SK-N-SH (cell line): Measurements from ENCODE around the gene MAP7. TPM values are rescaled to one million over a fixed set of nuclear protein-coding genes. Genes with fewer than 3 reads are reported as not detected.

Experiments used
- CTCF ChIA-PET: fragments of 300-600, 350-600 bp; formaldehyde crosslinking; extraction: SDS; loops from one replicate; lab custom pipeline; 2021; lab: Yijun Ruan, JAX
- POLR2A ChIA-PET: fragments of 350-600 bp; sonication (Branson Sonifier 250); formaldehyde crosslinking; extraction: SDS; loops from one replicate; lab custom pipeline; 2020; ENCODE audit warnings: antibody characterized with exemption, inconsistent platforms; lab: Yijun Ruan, JAX
- DNase-seq: peaks from one replicate; pipeline ENCODE4 v3.0.0; 2012
- H2AFZ ChIP-seq: fragments of 200-600 bp; sonication (generic); 2 replicates; pipeline ENCODE4 v1.8.1; 2016; ENCODE audit warnings: antibody characterized with exemption, mild to moderate bottlenecking, low read depth
- H3F3A ChIP-seq: fragments of 200-600 bp; sonication (generic); replicated peaks from 2 replicates; pipeline ENCODE3; 2016; ENCODE audit warnings: antibody characterized with exemption, mild to moderate bottlenecking; ENCODE audit not compliant: insufficient read depth
- H3K27ac ChIP-seq, 2 experiments: fragments of 200-500 bp in 1 of 2; fragments of 200-600 bp in 1 of 2; sonication (Bioruptor generic) in 1 of 2; sonication (generic), shearing (Covaris generic) in 1 of 2; 2 replicates each; pipeline versions ENCODE4 v1.5.1 to v1.6.1; 2014 to 2016; ENCODE audit warnings: low read depth in 2 of 2, inconsistent platforms in 1 of 2, low read length in 1 of 2, mild to moderate bottlenecking in 1 of 2, mixed read lengths in 1 of 2
- H3K27me3 ChIP-seq: fragments of 200-600 bp; sonication (generic), shearing (Covaris generic); 2 replicates; pipeline ENCODE4 v1.6.1; 2016; ENCODE audit warnings: mixed run types; ENCODE audit not compliant: insufficient read depth
- H3K36me3 ChIP-seq, 2 experiments: fragments of 200-500 bp in 1 of 2; fragments of 200-600 bp in 1 of 2; sonication (Bioruptor generic) in 1 of 2; sonication (generic) in 1 of 2; replicated peaks in 1 of 2; 2 replicates each; pipeline versions ENCODE3 to v1.5.1; 2014 to 2016; ENCODE audit warnings: low read length in 1 of 2, mild to moderate bottlenecking in 1 of 2; ENCODE audit not compliant: insufficient read depth in 2 of 2, control insufficient read depth in 1 of 2
- H3K4me1 ChIP-seq, 2 experiments: fragments of 200-500 bp in 1 of 2; fragments of 200-600 bp in 1 of 2; sonication (Bioruptor generic) in 1 of 2; sonication (generic), shearing (Covaris generic) in 1 of 2; 2 replicates each; pipeline versions ENCODE4 v1.5.1 to v1.6.1; 2014 to 2016; ENCODE audit warnings: low read depth in 1 of 2, low read length in 1 of 2, mixed run types in 1 of 2; ENCODE audit not compliant: insufficient read depth in 2 of 2, control insufficient read depth in 1 of 2
- H3K4me2 ChIP-seq: fragments of 200-600 bp; sonication (generic), shearing (Covaris generic); 2 replicates; pipeline ENCODE4 v1.6.1; 2017; ENCODE audit warnings: mixed run types
- H3K4me3 ChIP-seq, 2 experiments: fragments of 200-500 bp in 1 of 2; fragments of 200-600 bp in 1 of 2; sonication (Bioruptor generic) in 1 of 2; sonication (generic), shearing (Covaris generic) in 1 of 2; 2 replicates each; pipeline versions ENCODE4 v1.5.1 to v1.8.1; 2014 to 2016; ENCODE audit warnings: low read depth in 2 of 2, inconsistent platforms in 1 of 2, low read length in 1 of 2, mild to moderate bottlenecking in 1 of 2, mixed read lengths in 1 of 2, moderate library complexity in 1 of 2
- H3K79me2 ChIP-seq: fragments of 200-600 bp; sonication (generic); 2 replicates; pipeline ENCODE4 v1.8.1; 2017; ENCODE audit warnings: mild to moderate bottlenecking; ENCODE audit not compliant: insufficient read depth
- H3K9ac ChIP-seq: fragments of 200-600 bp; sonication (generic); 2 replicates; pipeline ENCODE4 v1.6.1; 2017; ENCODE audit warnings: mixed run types
- H3K9me2 ChIP-seq: fragments of 200-600 bp; sonication (generic); 2 replicates; pipeline ENCODE4 v1.6.1; 2017; ENCODE audit warnings: mixed run types
- H3K9me3 ChIP-seq: fragments of 200-600 bp; sonication (generic); 2 replicates; pipeline ENCODE4 v1.6.1; 2017; ENCODE audit warnings: mixed run types, mild to moderate bottlenecking, moderate library complexity
- H4K20me1 ChIP-seq: fragments of 200-600 bp; sonication (generic); 2 replicates; pipeline ENCODE4 v1.6.1; 2017; ENCODE audit warnings: mild to moderate bottlenecking, mixed run types; ENCODE audit not compliant: insufficient read depth
- CTCF ChIP-seq: fragments of 200-600 bp; sonication (generic); IDR thresholded peaks from 2 replicates; pipeline ENCODE4 v1.6.1; 2017; ENCODE audit warnings: antibody characterized with exemption, mild to moderate bottlenecking, moderate library complexity
- ELF1 ChIP-seq: IDR thresholded peaks from 2 replicates; pipeline ENCODE4 v1.4.0; 2012
- EZH2phosphoT487 ChIP-seq: fragments of 200-600 bp; sonication (generic); IDR thresholded peaks from 2 replicates; pipeline ENCODE4 v1.6.1; 2017; ENCODE audit warnings: low read depth, mixed run types, mild to moderate bottlenecking, antibody characterized with exemption, moderate library complexity, borderline replicate concordance
- JUND ChIP-seq: IDR thresholded peaks from 2 replicates; pipeline ENCODE4 v1.4.0; 2012
- NFIC ChIP-seq: IDR thresholded peaks from 2 replicates; pipeline ENCODE4 v1.4.0; 2012; ENCODE audit warnings: borderline replicate concordance
- NRF1 ChIP-seq: IDR thresholded peaks from 2 replicates; pipeline ENCODE4 v1.6.1; 2012; ENCODE audit warnings: low read depth, mild to moderate bottlenecking, low read length
- PBX3 ChIP-seq: IDR thresholded peaks from 2 replicates; pipeline ENCODE4; 2012
- RAD21 ChIP-seq: IDR thresholded peaks from 2 replicates; pipeline ENCODE4 v1.6.1; 2012; ENCODE audit warnings: mild to moderate bottlenecking, low read length
- RFX5 ChIP-seq: IDR thresholded peaks from 2 replicates; pipeline ENCODE4 v1.6.1; 2012; ENCODE audit warnings: mild to moderate bottlenecking, improper control_type of control experiment, low read length
- SIN3A ChIP-seq: IDR thresholded peaks from 2 replicates; pipeline ENCODE4 v1.6.1; 2012; ENCODE audit warnings: low read depth, mild to moderate bottlenecking, low read length, moderate library complexity, borderline replicate concordance
- TAF1 ChIP-seq: IDR thresholded peaks from 2 replicates; pipeline ENCODE4 v1.6.1; 2012; ENCODE audit warnings: low read depth, mild to moderate bottlenecking, low read length, moderate library complexity, borderline replicate concordance
- TCF12 ChIP-seq: IDR thresholded peaks from 2 replicates; pipeline ENCODE4 v1.4.0; 2012
- TEAD4 ChIP-seq: IDR thresholded peaks from 2 replicates; pipeline ENCODE4 v1.4.0; 2012; ENCODE audit warnings: mild to moderate bottlenecking, borderline replicate concordance; ENCODE audit not compliant: insufficient read depth
- USF1 ChIP-seq: IDR thresholded peaks from 2 replicates; pipeline ENCODE4 v1.4.0; 2012; ENCODE audit warnings: low read depth, borderline replicate concordance
- WGBS: methylation state at CpG from one replicate; pipeline ENCODE4 v1.1.6; 2017; ENCODE audit warnings: low lambda C conversion rate; 5-methylcytosine and 5-hydroxymethylcytosine counted together
- polyA plus RNA-seq, 3 experiments: library from polyadenylated mRNA; depleted of rRNA; stranded (reverse); fragments of >200 nt; gene quantifications; 2 replicates each; pipeline ENCODE4 v1.2.3, GENCODE V29; 2012
- TF ChIP-seq, protein P1 (sequence below): IDR thresholded peaks from 2 replicates; pipeline ENCODE4 v1.4.0; 2012; ENCODE audit warnings: low read depth
- TF ChIP-seq, protein P2 (sequence below): IDR thresholded peaks from 2 replicates; pipeline ENCODE4 v1.6.1; 2012; ENCODE audit warnings: mild to moderate bottlenecking, low read depth, low read length, moderate library complexity
- TF ChIP-seq, protein P3 (sequence below): IDR thresholded peaks from 2 replicates; pipeline ENCODE4 v1.4.0; 2012; ENCODE audit warnings: low read depth, borderline replicate concordance

Gene MAP7
- polyA plus RNA-seq, 1 of the 3 experiments (the other 2 are of a cell fraction), result 0.76 TPM

DNA sequence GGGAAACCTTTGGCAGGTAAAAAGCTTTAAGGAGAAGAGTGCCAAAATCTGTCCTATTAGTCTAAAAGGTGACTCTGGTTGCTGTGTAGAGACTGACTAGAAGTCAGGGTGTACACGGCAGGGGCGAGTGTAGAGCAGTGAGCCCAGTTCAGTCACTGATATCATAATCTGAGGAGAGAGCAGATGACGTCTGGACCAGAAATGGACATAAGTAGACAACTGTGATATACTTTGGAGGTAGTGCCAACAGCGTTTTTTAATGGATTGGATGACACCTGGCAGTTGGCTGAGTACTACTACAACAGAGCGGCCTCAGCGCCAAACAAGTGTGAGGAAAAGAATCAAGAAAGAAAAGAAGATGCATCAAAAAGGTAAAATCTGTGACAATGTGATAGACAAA lies 76.0 kb downstream of the MAP7 start:
- Histone ChIP-seq H4K20me1 (no peaks in the 10 kb centered on the region), H3K9ac (no peak overlapping the region), H3K4me3 (no peak overlapping the region), H3K27ac (no peak overlapping the region), H3F3A (no peaks in the 10 kb centered on the region), H3K4me2 (no peak overlapping the region), H3K4me1 (peaks cover 0 to 6% of the 10 kb centered on the region in 2 experiments; a peak in 2 of 4 replicates), H3K36me3 (no peaks in the 10 kb centered on the region), H3K9me2 (no peaks in the 10 kb centered on the region), H3K27me3 (no peaks in the 10 kb centered on the region), H3K79me2 (no peaks in the 10 kb centered on the region), H3K9me3 (no peaks in the 10 kb centered on the region), H2AFZ (no peak overlapping the region)
- ChIA-PET POLR2A (no interaction called here), CTCF (no interaction called here)
- TF ChIP-seq NRF1, result no peak
- no peak for TF ChIP-seq ELF1
- no peak for TF ChIP-seq USF1
- no peak for TF ChIP-seq EZH2phosphoT487
- TF ChIP-seq SIN3A, result no peak
- TF ChIP-seq TAF1, result no peak
- TF ChIP-seq TEAD4, result no peak
- no peak for TF ChIP-seq RFX5
- no peak for TF ChIP-seq PBX3
- TF ChIP-seq, protein P1, sequence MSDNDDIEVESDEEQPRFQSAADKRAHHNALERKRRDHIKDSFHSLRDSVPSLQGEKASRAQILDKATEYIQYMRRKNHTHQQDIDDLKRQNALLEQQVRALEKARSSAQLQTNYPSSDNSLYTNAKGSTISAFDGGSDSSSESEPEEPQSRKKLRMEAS, result no peak
- TF ChIP-seq, protein P2, sequence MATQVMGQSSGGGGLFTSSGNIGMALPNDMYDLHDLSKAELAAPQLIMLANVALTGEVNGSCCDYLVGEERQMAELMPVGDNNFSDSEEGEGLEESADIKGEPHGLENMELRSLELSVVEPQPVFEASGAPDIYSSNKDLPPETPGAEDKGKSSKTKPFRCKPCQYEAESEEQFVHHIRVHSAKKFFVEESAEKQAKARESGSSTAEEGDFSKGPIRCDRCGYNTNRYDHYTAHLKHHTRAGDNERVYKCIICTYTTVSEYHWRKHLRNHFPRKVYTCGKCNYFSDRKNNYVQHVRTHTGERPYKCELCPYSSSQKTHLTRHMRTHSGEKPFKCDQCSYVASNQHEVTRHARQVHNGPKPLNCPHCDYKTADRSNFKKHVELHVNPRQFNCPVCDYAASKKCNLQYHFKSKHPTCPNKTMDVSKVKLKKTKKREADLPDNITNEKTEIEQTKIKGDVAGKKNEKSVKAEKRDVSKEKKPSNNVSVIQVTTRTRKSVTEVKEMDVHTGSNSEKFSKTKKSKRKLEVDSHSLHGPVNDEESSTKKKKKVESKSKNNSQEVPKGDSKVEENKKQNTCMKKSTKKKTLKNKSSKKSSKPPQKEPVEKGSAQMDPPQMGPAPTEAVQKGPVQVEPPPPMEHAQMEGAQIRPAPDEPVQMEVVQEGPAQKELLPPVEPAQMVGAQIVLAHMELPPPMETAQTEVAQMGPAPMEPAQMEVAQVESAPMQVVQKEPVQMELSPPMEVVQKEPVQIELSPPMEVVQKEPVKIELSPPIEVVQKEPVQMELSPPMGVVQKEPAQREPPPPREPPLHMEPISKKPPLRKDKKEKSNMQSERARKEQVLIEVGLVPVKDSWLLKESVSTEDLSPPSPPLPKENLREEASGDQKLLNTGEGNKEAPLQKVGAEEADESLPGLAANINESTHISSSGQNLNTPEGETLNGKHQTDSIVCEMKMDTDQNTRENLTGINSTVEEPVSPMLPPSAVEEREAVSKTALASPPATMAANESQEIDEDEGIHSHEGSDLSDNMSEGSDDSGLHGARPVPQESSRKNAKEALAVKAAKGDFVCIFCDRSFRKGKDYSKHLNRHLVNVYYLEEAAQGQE, result no peak
- no peak for TF ChIP-seq NFIC
- no peak for DNase-seq
- WGBS, result 66% methylated on average over 6 of the region's 6 CpGs

- Histone ChIP-seq H3K79me2 (no peaks in the 10 kb centered on the region), H3K4me2 (no peak overlapping the region), H4K20me1 (no peaks in the 10 kb centered on the region), H3K27ac (no peak overlapping the region), H2AFZ (no peak overlapping the region), H3K36me3 (no peaks in the 10 kb centered on the region), H3K9me3 (no peaks in the 10 kb centered on the region), H3K9me2 (no peaks in the 10 kb centered on the region), H3K4me1 (peaks cover 0 to 6% of the 10 kb centered on the region in 2 experiments; a peak in 2 of 4 replicates), H3F3A (no peaks in the 10 kb centered on the region), H3K27me3 (no peaks in the 10 kb centered on the region), H3K4me3 (no peak overlapping the region), H3K9ac (no peak overlapping the region)
- POLR2A ChIA-PET, result no interaction called here
- 58% methylated on average over 1 of the region's 1 CpG for WGBS
- CTCF ChIA-PET, result no interaction called here
- DNase-seq, result no peak
- TF ChIP-seq TEAD4 (no peak), TCF12 (no peak), EZH2phosphoT487 (no peak), NRF1 (no peak), CTCF (no peak), ELF1 (no peak), RAD21 (no peak), JUND (no peak)
- TF ChIP-seq, protein P3, sequence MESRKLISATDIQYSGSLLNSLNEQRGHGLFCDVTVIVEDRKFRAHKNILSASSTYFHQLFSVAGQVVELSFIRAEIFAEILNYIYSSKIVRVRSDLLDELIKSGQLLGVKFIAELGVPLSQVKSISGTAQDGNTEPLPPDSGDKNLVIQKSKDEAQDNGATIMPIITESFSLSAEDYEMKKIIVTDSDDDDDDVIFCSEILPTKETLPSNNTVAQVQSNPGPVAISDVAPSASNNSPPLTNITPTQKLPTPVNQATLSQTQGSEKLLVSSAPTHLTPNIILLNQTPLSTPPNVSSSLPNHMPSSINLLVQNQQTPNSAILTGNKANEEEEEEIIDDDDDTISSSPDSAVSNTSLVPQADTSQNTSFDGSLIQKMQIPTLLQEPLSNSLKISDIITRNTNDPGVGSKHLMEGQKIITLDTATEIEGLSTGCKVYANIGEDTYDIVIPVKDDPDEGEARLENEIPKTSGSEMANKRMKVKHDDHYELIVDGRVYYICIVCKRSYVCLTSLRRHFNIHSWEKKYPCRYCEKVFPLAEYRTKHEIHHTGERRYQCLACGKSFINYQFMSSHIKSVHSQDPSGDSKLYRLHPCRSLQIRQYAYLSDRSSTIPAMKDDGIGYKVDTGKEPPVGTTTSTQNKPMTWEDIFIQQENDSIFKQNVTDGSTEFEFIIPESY, result no peak
Observed at GRCh38 chr6:136471922-136472321, 78.3 kb downstream of the MAP7 start.
